Spleen (tissue), 7 donors: Measurements from ENCODE around the gene DONSON.

Source experiments
- CTCF ChIP-seq, 11 experiments: fragments of 200-600 bp in 7 of 11; fragments of 450-650 bp in 4 of 11; sonication (generic) in 4 of 11; IDR thresholded peaks in 8 of 11; conservative IDR thresholded peaks in 3 of 11; 1 replicate in 7 of 11; 2 replicates in 4 of 11; pipeline versions ENCODE4 v1.4.0 to v1.8.0; 2016 to 2021; ENCODE audit warnings: antibody characterized with exemption in 11 of 11, inconsistent platforms in 4 of 11, mild to moderate bottlenecking in 1 of 11
- POLR2AphosphoS5 ChIP-seq, 3 donors: sonication (generic); formaldehyde crosslinking; IDR thresholded peaks; one replicate each; pipeline ENCODE4 v1.5.1; 2017; ENCODE audit warnings: antibody characterized with exemption in 3 of 3
- donor health status: DM: no; HTN: no; CAD: no; lungs with moderate emphysema.
- donor health status: DM: no; HTN: no; CAD: no.
- donor health status: DM: no; HTN: no; CAD: no.

GRCh38 chr21:33584455-33584854 lies 4.0 kb downstream of the DONSON start:
- TF ChIP-seq CTCF (IDR thresholded peaks at IDR 0.05 in 8 of 11, conservative IDR thresholded peaks at IDR 0.05 in 3 of 11): no peak
- no peak for TF ChIP-seq POLR2AphosphoS5 (IDR thresholded peaks at IDR 0.05)
